SU-DHL-6 (cell line): ENCODE data around the gene MBOAT7.

Experiments used
- CTCF ChIP-seq: fragments of 200-600 bp; sonication (generic); IDR thresholded peaks from one replicate; pipeline ENCODE4 v1.5.1; 2017; ENCODE audit warnings: antibody characterized with exemption, mild to moderate bottlenecking, low read length, moderate library complexity; ENCODE audit not compliant: insufficient read depth, poor library complexity, severe bottlenecking
- EZH2phosphoT487 ChIP-seq: fragments of 200-600 bp; sonication (generic), shearing (Covaris generic); conservative IDR thresholded peaks from 2 replicates; pipeline ENCODE4 v1.6.1; 2018; ENCODE audit warnings: mild to moderate bottlenecking, antibody characterized with exemption, low read length, moderate library complexity, mixed read lengths

- no peak for TF ChIP-seq CTCF
- no peak for TF ChIP-seq EZH2phosphoT487
Observed at GRCh38 chr19:54199401-54199800, 10.0 kb upstream of the MBOAT7 start.
